WTC11 (cell line): Measurements from ENCODE around the gene SUPT4H1. TPM values are rescaled to one million over a fixed set of nuclear protein-coding genes. Genes with fewer than 3 reads are reported as not detected.

Experiments used
- ATAC-seq: fragments of 200-7000 bp; cut with Tn5 transposase; 2 replicates; pipeline ENCODE4 v1.10.0; 2021; ENCODE audit warnings: mild to moderate bottlenecking, moderate library complexity
- CTCF ChIA-PET: fragments of 300-600 bp; sonication (Branson Sonifier 250); formaldehyde crosslinking; loops from one replicate; lab custom pipeline; 2021; ENCODE audit warnings: antibody characterized with exemption; lab: Charles Lee
- POLR2A ChIA-PET: fragments of 350-600 bp; sonication (Branson Sonifier 250); formaldehyde crosslinking; loops from one replicate; lab custom pipeline; 2021; ENCODE audit warnings: antibody characterized with exemption; lab: Charles Lee
- DNase-seq: peaks from one replicate; pipeline ENCODE4 v3.0.0; 2021; ENCODE audit warnings: low spot score
- H3K27ac Mint-ChIP-seq: 2 replicates; pipeline ENCODE4 v1.8.0; 2021; ENCODE audit warnings: mixed read lengths
- H3K27me3 Mint-ChIP-seq: 2 replicates; pipeline ENCODE4 v1.8.0; 2021; ENCODE audit warnings: low read depth, mild to moderate bottlenecking, moderate library complexity, mixed read lengths
- H3K36me3 Mint-ChIP-seq: 2 replicates; pipeline ENCODE4 v1.8.0; 2021; ENCODE audit warnings: mixed read lengths
- H3K4me1 Mint-ChIP-seq: 2 replicates; pipeline ENCODE4 v1.8.0; 2022; ENCODE audit warnings: mixed read lengths
- H3K4me3 Mint-ChIP-seq: 2 replicates; pipeline ENCODE4 v1.8.0; 2021; ENCODE audit warnings: mild to moderate bottlenecking, moderate library complexity, mixed read lengths
- H3K9me3 Mint-ChIP-seq: 2 replicates; pipeline ENCODE4 v1.8.0; 2021; ENCODE audit warnings: mixed read lengths
- E2F1 ChIP-seq: sonication (generic); formaldehyde crosslinking; IDR thresholded peaks from 2 replicates; pipeline ENCODE4 v1.8.0; 2022; ENCODE audit warnings: mild to moderate bottlenecking, missing genetic modification reagents
- ERG ChIP-seq: fragments of 250-450 bp; sonication (Bioruptor Pico); IDR thresholded peaks from 2 replicates; pipeline ENCODE4 v1.8.0; 2021; ENCODE audit warnings: mild to moderate bottlenecking
- JAZF1 ChIP-seq: fragments of 250-450 bp; sonication (Bioruptor Pico); IDR thresholded peaks from 2 replicates; pipeline ENCODE4 v1.9.0; 2021; ENCODE audit warnings: moderate library complexity, mild to moderate bottlenecking, inconsistent platforms
- NR2C2 ChIP-seq: sonication (generic); formaldehyde crosslinking; IDR thresholded peaks from 2 replicates; pipeline ENCODE4 v1.8.0; 2022; ENCODE audit warnings: mild to moderate bottlenecking, missing genetic modification reagents
- NR3C1 ChIP-seq: sonication (generic); formaldehyde crosslinking; conservative IDR thresholded peaks from 2 replicates; pipeline ENCODE4 v1.8.1; 2023; ENCODE audit warnings: low read depth, mild to moderate bottlenecking, missing genetic modification reagents
- USF2 ChIP-seq: sonication (generic); formaldehyde crosslinking; IDR thresholded peaks from 2 replicates; pipeline ENCODE4 v1.8.1; 2023; ENCODE audit warnings: mild to moderate bottlenecking, missing genetic modification reagents, moderate library complexity
- ZNF138 ChIP-seq: sonication (generic); formaldehyde crosslinking; conservative IDR thresholded peaks from 2 replicates; pipeline ENCODE4 v1.8.1; 2022; ENCODE audit warnings: mild to moderate bottlenecking, moderate library complexity, missing genetic modification reagents
- ZNF396 ChIP-seq: fragments of 250-450 bp; sonication (Bioruptor Pico); IDR thresholded peaks from 2 replicates; pipeline ENCODE4 v1.8.0; 2021; ENCODE audit warnings: mild to moderate bottlenecking, moderate library complexity, borderline replicate concordance
- ZNF423 ChIP-seq: fragments of 250-450 bp; sonication (Bioruptor Pico); IDR thresholded peaks from 2 replicates; pipeline ENCODE4 v2.1.2; 2022; ENCODE audit warnings: mild to moderate bottlenecking, moderate library complexity
- ZNF512 ChIP-seq: sonication (generic); formaldehyde crosslinking; IDR thresholded peaks from 2 replicates; pipeline ENCODE4 v1.8.1; 2022; ENCODE audit warnings: missing genetic modification reagents, borderline replicate concordance
- ZNF671 ChIP-seq: fragments of 250-450 bp; sonication (Bioruptor Pico); IDR thresholded peaks from 2 replicates; pipeline ENCODE4 v1.8.0; 2021; ENCODE audit warnings: mild to moderate bottlenecking
- ZSCAN18 ChIP-seq: fragments of 250-450 bp; sonication (Bioruptor Pico); IDR thresholded peaks from 2 replicates; pipeline ENCODE4 v2.1.2; 2022; ENCODE audit warnings: mild to moderate bottlenecking, moderate library complexity
- total RNA-seq: library from RNA; stranded (reverse); gene quantifications from 3 replicates; pipeline ENCODE4 v1.2.3, GENCODE V29; 2021

Gene SUPT4H1
- total RNA-seq, 1 experiment from 2014 or later, result 85.5 TPM

- no peak for TF ChIP-seq E2F1 (CRISPR knock-in tag)
- no peak for TF ChIP-seq NR2C2 (CRISPR knock-in tag)
- TF ChIP-seq ZSCAN18 (CRISPR knock-in tag), result no peak
- TF ChIP-seq ERG, result no peak
- TF ChIP-seq ZNF396 (CRISPR knock-in tag), result no peak
Observed at GRCh38 chr17:58333736-58334207, 18.2 kb downstream of the SUPT4H1 start (continued).

- DNase-seq (peak; percentile 6), ATAC-seq (no peak)
- H3K4me3 Mint-ChIP-seq, result no peak overlapping the region
- no peaks in the 10 kb centered on the region for H3K36me3 Mint-ChIP-seq
- ChIA-PET CTCF (interaction anchor here (1.1 kb wide), 2 partner anchors 16 to 25 kb away, joined by 3 to 4 read pairs; no protein-coding TSS in a partner anchor), POLR2A (interaction anchor here (2.4 kb wide), 1 partner anchor 19 kb away, joined by 9 read pairs; the partner anchor contains the start of gene SUPT4H1)
- TF ChIP-seq ZNF671 (CRISPR knock-in tag) (no peak), NR3C1 (CRISPR knock-in tag) (no peak), ERG (no peak), JAZF1 (CRISPR knock-in tag) (no peak), ZSCAN18 (CRISPR knock-in tag) (no peak)
- H3K27ac Mint-ChIP-seq, result no peak overlapping the region
- no peaks in the 10 kb centered on the region for H3K9me3 Mint-ChIP-seq
- H3K4me1 Mint-ChIP-seq, result peaks cover 63% of the 10 kb centered on the region
- H3K27me3 Mint-ChIP-seq, result no peaks in the 10 kb centered on the region
Observed at GRCh38 chr17:58332778-58333735, 18.9 kb downstream of the SUPT4H1 start.

GRCh38 chr17:58331815-58332777 is 19.9 kb downstream of the SUPT4H1 start:
- CTCF ChIA-PET, result interaction anchor here (1.8 kb wide), 1 partner anchor 20 kb away, joined by 6 read pairs; the partner anchor contains the start of gene SUPT4H1
- no peaks in the 10 kb centered on the region for H3K9me3 Mint-ChIP-seq
- no peak for ATAC-seq
- H3K36me3 Mint-ChIP-seq, result no peaks in the 10 kb centered on the region
- peaks cover 55% of the 10 kb centered on the region for H3K4me1 Mint-ChIP-seq
- H3K4me3 Mint-ChIP-seq, result no peak overlapping the region
- DNase-seq, result peak; percentile 8
- no peak for TF ChIP-seq ZNF423 (CRISPR knock-in tag)
- no peak for TF ChIP-seq ZNF512 (CRISPR knock-in tag)
- no peak for TF ChIP-seq ZNF138 (CRISPR knock-in tag)
- TF ChIP-seq USF2 (CRISPR knock-in tag), result no peak
- peaks cover 3% of the 10 kb centered on the region; the same call in 1 of the 2 replicates for H3K27me3 Mint-ChIP-seq
- POLR2A ChIA-PET, result interaction anchor here (0.6 to 2.4 kb wide), 3 partner anchors 20 to 85 kb away, joined by 3 to 9 read pairs (median 8); partner anchors contain the start of genes RNF43 and SUPT4H1
- H3K27ac Mint-ChIP-seq, result no peak overlapping the region
